KMS-11 (cell line): ENCODE results near the gene HIRA.

Experiments
- H2AFZ ChIP-seq: fragments of 200-600 bp; sonication (generic); 2 replicates; pipeline ENCODE4 v1.6.1; 2016; ENCODE audit warnings: antibody characterized with exemption, mixed run types, low read depth
- H3K27ac ChIP-seq: fragments of 200-600 bp; sonication (generic); 2 replicates; pipeline ENCODE4 v1.6.1; 2016; ENCODE audit warnings: mild to moderate bottlenecking, mixed run types
- H3K27me3 ChIP-seq: fragments of 200-600 bp; sonication (generic); 2 replicates; pipeline ENCODE4 v1.6.1; 2017; ENCODE audit warnings: mild to moderate bottlenecking, low read depth, mixed run types, moderate library complexity; ENCODE audit not compliant: insufficient read depth
- H3K36me3 ChIP-seq: fragments of 200-600 bp; sonication (generic); 2 replicates; pipeline ENCODE4 v1.6.1; 2017; ENCODE audit warnings: mild to moderate bottlenecking, mixed run types; ENCODE audit not compliant: insufficient read depth
- H3K4me1 ChIP-seq: fragments of 200-600 bp; sonication (generic); 2 replicates; pipeline ENCODE4 v1.6.1; 2016; ENCODE audit warnings: mild to moderate bottlenecking, low read depth, mixed run types; ENCODE audit not compliant: poor library complexity, severe bottlenecking
- H3K4me2 ChIP-seq: fragments of 200-600 bp; sonication (generic); 2 replicates; pipeline ENCODE4 v1.7.0; 2016; ENCODE audit warnings: mild to moderate bottlenecking, mixed run types
- H3K4me3 ChIP-seq: fragments of 200-600 bp; sonication (generic); IDR thresholded peaks from 2 replicates; pipeline ENCODE4 v1.6.1; 2017; ENCODE audit warnings: low read depth, low read length, mixed read lengths; ENCODE audit not compliant: insufficient read depth
- H3K79me2 ChIP-seq: fragments of 200-600 bp; sonication (generic); 2 replicates; pipeline ENCODE4 v1.6.1; 2016; ENCODE audit warnings: low read depth, mixed run types; ENCODE audit not compliant: insufficient read depth
- H3K9ac ChIP-seq: fragments of 200-600 bp; sonication (generic); 2 replicates; pipeline ENCODE4 v1.6.1; 2016; ENCODE audit warnings: mild to moderate bottlenecking, mixed run types
- H4K20me1 ChIP-seq: fragments of 200-600 bp; sonication (generic); 2 replicates; pipeline ENCODE4 v1.6.1; 2016; ENCODE audit warnings: mild to moderate bottlenecking, mixed run types; ENCODE audit not compliant: insufficient read depth
- TF ChIP-seq, protein P1 (sequence below): fragments of 200-600 bp; sonication (generic); conservative IDR thresholded peaks from 2 replicates; pipeline ENCODE4 v1.6.1; 2017; ENCODE audit warnings: low read depth, mild to moderate bottlenecking, antibody characterized with exemption, low read length, moderate library complexity, mixed read lengths

Gene HIRA

DNA sequence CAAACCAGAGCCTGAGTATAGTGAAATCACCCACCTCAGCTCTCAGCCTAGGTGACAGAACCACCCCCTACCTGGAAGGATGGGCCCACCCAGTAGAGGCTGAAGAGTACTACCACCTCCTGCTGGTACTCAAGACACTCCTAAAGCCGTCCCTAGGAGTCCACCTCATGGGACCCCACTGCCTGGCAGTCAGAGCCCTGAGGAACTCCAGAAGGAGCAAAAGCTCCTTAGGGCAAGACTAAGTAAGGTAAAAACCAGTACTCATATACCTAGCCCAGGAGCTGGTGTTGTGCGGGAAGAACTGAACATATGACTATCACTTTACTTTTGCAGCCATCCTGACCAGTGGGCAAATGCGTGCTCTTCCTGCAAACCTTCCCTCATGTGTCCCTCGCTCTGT lies 36.3 kb downstream of the HIRA start:
- H3K4me2 ChIP-seq, result no peak overlapping the region

DNA sequence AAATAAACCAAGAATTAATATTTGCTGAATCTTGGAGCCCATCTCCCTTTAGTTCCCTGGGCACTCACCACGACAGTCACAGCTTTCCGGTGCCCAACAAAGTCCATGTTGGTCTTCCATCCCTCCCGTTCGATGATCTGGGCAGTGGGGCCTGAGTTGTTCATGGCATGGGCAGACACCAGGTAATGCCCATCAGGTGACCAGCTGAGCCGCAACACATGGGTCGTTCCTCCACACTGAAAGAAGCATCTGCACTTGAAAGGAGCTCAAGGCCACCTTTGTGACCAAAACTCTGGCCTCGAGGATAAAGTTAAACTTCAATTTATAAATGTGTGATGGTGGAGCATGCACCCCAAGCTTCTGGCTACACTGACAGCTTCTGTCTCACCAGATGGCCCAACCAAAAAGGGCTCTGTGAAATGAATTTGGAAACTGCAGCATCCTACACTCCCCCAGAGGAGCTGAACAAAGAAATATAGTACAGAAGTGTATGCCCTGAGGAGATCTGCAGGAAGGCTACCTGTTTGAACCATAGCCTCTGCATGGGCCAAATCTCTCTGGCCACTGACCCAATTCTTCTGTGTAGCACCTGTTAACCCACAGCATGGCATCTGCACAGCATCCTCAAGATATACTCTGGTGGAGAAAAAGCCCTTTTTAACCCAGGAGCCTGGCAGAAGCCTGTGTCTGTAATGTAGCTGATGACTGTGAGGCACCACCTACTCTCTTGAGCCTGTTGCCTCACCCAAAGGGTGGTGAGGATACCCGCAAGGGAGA lies 37.1 kb downstream of the HIRA start:
- H3K79me2 ChIP-seq, result no peaks in the 10 kb centered on the region
- no peak overlapping the region for H2AFZ ChIP-seq
- no peaks in the 10 kb centered on the region for H3K27me3 ChIP-seq
- no peak overlapping the region for H3K9ac ChIP-seq
- H3K36me3 ChIP-seq, result no peaks in the 10 kb centered on the region; the same call in 1 of the 2 replicates
- H3K4me2 ChIP-seq, result no peak overlapping the region
- no peaks in the 10 kb centered on the region for H4K20me1 ChIP-seq
- no peak overlapping the region for H3K27ac ChIP-seq
- no peak overlapping the region for H3K4me3 ChIP-seq
- H3K4me1 ChIP-seq, result no peaks in the 10 kb centered on the region
- TF ChIP-seq, protein P1, sequence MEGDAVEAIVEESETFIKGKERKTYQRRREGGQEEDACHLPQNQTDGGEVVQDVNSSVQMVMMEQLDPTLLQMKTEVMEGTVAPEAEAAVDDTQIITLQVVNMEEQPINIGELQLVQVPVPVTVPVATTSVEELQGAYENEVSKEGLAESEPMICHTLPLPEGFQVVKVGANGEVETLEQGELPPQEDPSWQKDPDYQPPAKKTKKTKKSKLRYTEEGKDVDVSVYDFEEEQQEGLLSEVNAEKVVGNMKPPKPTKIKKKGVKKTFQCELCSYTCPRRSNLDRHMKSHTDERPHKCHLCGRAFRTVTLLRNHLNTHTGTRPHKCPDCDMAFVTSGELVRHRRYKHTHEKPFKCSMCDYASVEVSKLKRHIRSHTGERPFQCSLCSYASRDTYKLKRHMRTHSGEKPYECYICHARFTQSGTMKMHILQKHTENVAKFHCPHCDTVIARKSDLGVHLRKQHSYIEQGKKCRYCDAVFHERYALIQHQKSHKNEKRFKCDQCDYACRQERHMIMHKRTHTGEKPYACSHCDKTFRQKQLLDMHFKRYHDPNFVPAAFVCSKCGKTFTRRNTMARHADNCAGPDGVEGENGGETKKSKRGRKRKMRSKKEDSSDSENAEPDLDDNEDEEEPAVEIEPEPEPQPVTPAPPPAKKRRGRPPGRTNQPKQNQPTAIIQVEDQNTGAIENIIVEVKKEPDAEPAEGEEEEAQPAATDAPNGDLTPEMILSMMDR, result no peak

More for the DNA sequence above, 36.3 kb downstream of the HIRA start:
- H4K20me1 ChIP-seq, result no peaks in the 10 kb centered on the region
- TF ChIP-seq, protein P1, result no peak
- H3K36me3 ChIP-seq, result no peaks in the 10 kb centered on the region; the same call in 1 of the 2 replicates
- H3K4me3 ChIP-seq, result no peak overlapping the region
- H3K79me2 ChIP-seq, result no peaks in the 10 kb centered on the region
- H3K27me3 ChIP-seq, result no peaks in the 10 kb centered on the region
- no peaks in the 10 kb centered on the region for H3K4me1 ChIP-seq
- H3K27ac ChIP-seq, result no peak overlapping the region
- no peak overlapping the region for H2AFZ ChIP-seq
- H3K9ac ChIP-seq, result no peak overlapping the region

DNA sequence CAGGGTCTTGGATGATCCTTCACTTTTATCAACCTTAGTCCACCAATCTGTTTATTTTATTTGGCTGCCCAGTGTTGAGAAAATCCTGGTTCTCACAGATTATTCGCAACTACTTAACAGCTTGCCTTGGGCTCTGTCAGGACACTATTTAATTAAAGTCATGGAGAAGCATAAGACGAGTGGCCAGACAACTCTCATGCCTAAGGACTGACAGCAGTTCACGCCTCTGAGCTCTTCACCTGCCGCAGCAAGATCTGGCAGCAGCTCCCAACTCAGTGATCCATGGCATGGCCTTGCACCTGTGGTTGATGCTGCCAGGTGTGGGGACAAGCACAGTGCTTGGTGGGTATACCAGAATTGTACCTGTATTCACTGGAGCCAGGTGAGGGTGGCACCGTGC lies 37.8 kb downstream of the HIRA start:
- Histone ChIP-seq H3K27me3 (no peaks in the 10 kb centered on the region), H3K4me3 (no peak overlapping the region), H4K20me1 (no peaks in the 10 kb centered on the region), H3K9ac (no peak overlapping the region), H3K4me2 (no peak overlapping the region), H3K36me3 (no peaks in the 10 kb centered on the region; the same call in 1 of the 2 replicates), H2AFZ (no peak overlapping the region), H3K4me1 (no peaks in the 10 kb centered on the region), H3K79me2 (no peaks in the 10 kb centered on the region), H3K27ac (no peak overlapping the region)
- TF ChIP-seq, protein P1, result no peak

DNA sequence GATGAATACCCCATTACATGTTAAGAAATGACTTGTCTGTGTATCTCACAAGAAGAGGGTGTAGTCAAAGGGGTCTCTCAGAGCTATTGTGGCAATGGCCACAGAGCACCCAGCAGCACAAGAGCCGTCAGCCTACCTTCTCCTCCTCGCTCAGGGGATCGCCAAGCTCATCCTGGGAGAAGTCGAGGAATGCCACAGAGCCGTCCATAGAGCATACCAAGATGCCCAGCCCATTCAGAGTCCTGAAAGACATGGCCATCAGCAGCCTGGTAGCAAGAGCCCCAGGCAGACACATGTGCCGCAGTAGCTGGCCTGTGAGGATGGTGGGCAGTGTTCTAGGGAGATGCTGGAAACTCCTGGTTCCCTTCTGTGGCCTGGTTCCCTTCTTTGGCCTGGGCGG lies 44.0 kb downstream of the HIRA start:
- TF ChIP-seq, protein P1, result no peak
- Histone ChIP-seq H3K27ac (no peak overlapping the region), H3K27me3 (no peaks in the 10 kb centered on the region), H3K36me3 (peaks cover 11% of the 10 kb centered on the region; the same call in 1 of the 2 replicates), H3K9ac (no peak overlapping the region), H4K20me1 (no peaks in the 10 kb centered on the region), H3K4me3 (no peak overlapping the region), H3K4me2 (no peak overlapping the region), H2AFZ (no peak overlapping the region), H3K4me1 (no peaks in the 10 kb centered on the region), H3K79me2 (no peaks in the 10 kb centered on the region)
